Upper lobe of left lung (tissue), 6 donors: Measurements from ENCODE around the gene NHSL1. TPM values are rescaled to one million over a fixed set of nuclear protein-coding genes. Genes with fewer than 3 reads are reported as not detected.

ENCODE experiments used
- ATAC-seq, 2 donors: fragments of 200-7000 bp; cut with Tn5 transposase; one replicate each; pipeline ENCODE4 v1.9.1; 2022; ENCODE audit warnings: mild to moderate bottlenecking in 2 of 2, moderate library complexity in 2 of 2; ENCODE audit not compliant: low FRiP score in 2 of 2
- DNase-seq, 2 donors: peaks; one replicate each; pipeline ENCODE4 v3.0.0-alpha.2; 2019 to 2020
- H3K27ac ChIP-seq, 4 donors: fragments of 200-600 bp; sonication (generic); one replicate each; pipeline ENCODE4 v1.5.1; 2016 to 2019
- H3K27me3 ChIP-seq, 4 donors: fragments of 200-600 bp; sonication (generic); one replicate each; pipeline ENCODE4 v1.5.1; 2017 to 2019
- H3K36me3 ChIP-seq, 4 donors: fragments of 200-600 bp; sonication (generic); one replicate each; pipeline ENCODE4 v1.5.1; 2016 to 2019
- H3K4me1 ChIP-seq, 4 donors: fragments of 200-600 bp; sonication (generic); one replicate each; pipeline ENCODE4 v1.5.1; 2018 to 2019
- H3K4me3 ChIP-seq, 4 donors: fragments of 200-600 bp; sonication (generic); one replicate each; pipeline ENCODE4 v1.5.1; 2017 to 2019; ENCODE audit warnings: mild to moderate bottlenecking in 2 of 4, moderate library complexity in 1 of 4
- H3K9me3 ChIP-seq, 4 donors: fragments of 200-600 bp; sonication (generic); one replicate each; pipeline ENCODE4 v1.5.1; 2018 to 2019
- CTCF ChIP-seq, 6 experiments: fragments of 450-650 bp in 4 of 6; fragments of 200-600 bp in 2 of 6; sonication (generic) in 2 of 6; IDR thresholded peaks; one replicate each; pipeline ENCODE4 v1.5.1; 2016 to 2019; ENCODE audit warnings: antibody characterized with exemption in 6 of 6
- EP300 ChIP-seq, 4 donors: sonication (generic); formaldehyde crosslinking; IDR thresholded peaks; one replicate each; pipeline ENCODE4 v1.5.1; 2017; ENCODE audit warnings: antibody characterized with exemption in 4 of 4, control low read depth in 2 of 4
- POLR2A ChIP-seq, 4 donors: fragments of 450-650 bp; IDR thresholded peaks; one replicate each; pipeline ENCODE4 v1.5.1; 2016 to 2017; ENCODE audit warnings: antibody characterized with exemption in 4 of 4, mild to moderate bottlenecking in 2 of 4
- POLR2AphosphoS5 ChIP-seq, 2 donors: sonication (generic); formaldehyde crosslinking; IDR thresholded peaks; one replicate each; pipeline ENCODE4 v1.5.1; 2017; ENCODE audit warnings: antibody characterized with exemption in 2 of 2
- WGBS, 2 donors: methylation state at CpG; one replicate each; pipeline ENCODE4 v1.1.5; 2017 to 2018; 5-methylcytosine and 5-hydroxymethylcytosine counted together
- total RNA-seq, 6 donors: library from RNA; depleted of rRNA in 4 of 6; stranded (reverse); fragments of >200 nt in 4 of 6; gene quantifications; one replicate each; pipeline versions ENCODE4 v1.1.0 to v1.2.1, GENCODE V29; 2016 to 2021
- donor health status: DM: no; HTN: no; CAD: no; lungs with moderate emphysema.
- donor health status: DM: no; HTN: yes; CAD: no; lungs with severe emphysema.

NHSL1 gene
- total RNA-seq, 6 donors from 2014 or later: 37.3 to 80.2 (median 56.6) TPM

GRCh38 chr6:138484018-138484731, 15.1 kb downstream of the NHSL1 start:
- H3K4me3 ChIP-seq: no peak overlapping the region
- no peak overlapping the region for H3K27ac ChIP-seq
- ATAC-seq: no peak
- no peaks in the 10 kb centered on the region for H3K36me3 ChIP-seq
- peaks cover 0 to 4% (median 0%) of the 10 kb centered on the region in 4 donors for H3K4me1 ChIP-seq
- no peaks in the 10 kb centered on the region for H3K9me3 ChIP-seq
- TF ChIP-seq CTCF (IDR thresholded peaks at IDR 0.05) (no peak), POLR2AphosphoS5 (IDR thresholded peaks at IDR 0.05) (no peak), EP300 (IDR thresholded peaks at IDR 0.05) (no peak), POLR2A (IDR thresholded peaks at IDR 0.05) (no peak)
- H3K27me3 ChIP-seq: no peaks in the 10 kb centered on the region
- no peak for DNase-seq
- WGBS, 2 donors: 83 to 91% methylated on average over 3 of the region's 3 CpGs

GRCh38 chr6:138482816-138483215, 16.5 kb downstream of the NHSL1 start:
- DNase-seq: no peak
- H3K9me3 ChIP-seq: no peaks in the 10 kb centered on the region
- H3K27ac ChIP-seq: no peak overlapping the region
- H3K4me1 ChIP-seq: peaks cover 0 to 4% (median 0%) of the 10 kb centered on the region in 4 donors
- WGBS, 2 donors: 87 to 95% methylated on average over 3 of the region's 3 CpGs
- no peak for ATAC-seq
- no peak overlapping the region for H3K4me3 ChIP-seq
- H3K36me3 ChIP-seq: no peaks in the 10 kb centered on the region
- no peak for TF ChIP-seq POLR2AphosphoS5 (IDR thresholded peaks at IDR 0.05)
- TF ChIP-seq EP300 (IDR thresholded peaks at IDR 0.05): no peak
- no peak for TF ChIP-seq POLR2A (IDR thresholded peaks at IDR 0.05)
- no peak for TF ChIP-seq CTCF (IDR thresholded peaks at IDR 0.05)
- no peaks in the 10 kb centered on the region for H3K27me3 ChIP-seq

GRCh38 chr6:138480279-138480949, 18.9 kb downstream of the NHSL1 start:
- no peak for DNase-seq
- Histone ChIP-seq H3K9me3 (no peaks in the 10 kb centered on the region), H3K4me1 (peaks cover 0 to 4% (median 0%) of the 10 kb centered on the region in 4 donors), H3K36me3 (no peaks in the 10 kb centered on the region), H3K27ac (no peak overlapping the region), H3K4me3 (no peak overlapping the region), H3K27me3 (no peaks in the 10 kb centered on the region)
- TF ChIP-seq EP300 (IDR thresholded peaks at IDR 0.05) (no peak), POLR2AphosphoS5 (IDR thresholded peaks at IDR 0.05) (no peak), CTCF (IDR thresholded peaks at IDR 0.05) (no peak), POLR2A (IDR thresholded peaks at IDR 0.05) (no peak)
- WGBS, 2 donors: 70 to 82% methylated on average over 6 of the region's 6 CpGs
- no peak for ATAC-seq

DNA sequence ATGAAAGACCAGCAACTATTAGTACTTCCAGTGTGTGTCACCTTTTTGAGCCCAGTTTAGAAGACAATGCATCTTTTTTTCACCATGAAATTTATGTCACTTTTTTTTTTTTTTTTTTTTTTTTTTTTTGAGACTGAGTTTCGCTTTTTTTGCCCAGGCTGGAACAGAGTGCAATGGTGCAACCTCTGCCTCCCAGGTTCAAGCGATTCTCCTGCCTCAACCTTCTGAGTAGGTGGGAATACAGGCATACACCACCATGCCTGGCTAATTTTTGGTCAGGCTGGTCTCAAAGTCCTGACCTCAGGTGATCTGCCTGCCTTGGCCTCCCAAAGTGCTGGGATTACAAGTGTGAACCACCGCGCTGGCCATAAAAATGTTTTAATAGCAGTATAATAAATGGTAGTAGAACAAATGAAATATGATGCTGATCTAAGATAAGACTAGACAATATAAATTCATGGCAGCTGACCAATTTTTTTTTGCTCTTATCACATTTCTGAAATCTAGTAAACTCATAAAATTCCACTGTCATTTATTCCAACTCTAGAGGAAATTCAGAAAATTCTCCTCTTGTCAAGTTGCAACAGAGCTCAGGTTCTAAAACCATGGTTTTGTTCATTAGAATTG, 21.3 kb downstream of the NHSL1 start:
- H3K9me3 ChIP-seq: no peaks in the 10 kb centered on the region
- no peak for ATAC-seq
- TF ChIP-seq POLR2AphosphoS5 (IDR thresholded peaks at IDR 0.05): no peak
- no peak for TF ChIP-seq CTCF (IDR thresholded peaks at IDR 0.05)
- no peak for TF ChIP-seq POLR2A (IDR thresholded peaks at IDR 0.05)
- no peak for TF ChIP-seq EP300 (IDR thresholded peaks at IDR 0.05)
- H3K27me3 ChIP-seq: no peaks in the 10 kb centered on the region
- no peak for DNase-seq
- H3K36me3 ChIP-seq: no peaks in the 10 kb centered on the region
- 77 to 82% methylated on average over 4 of the region's 4 CpGs for WGBS, 2 donors
- no peak overlapping the region for H3K27ac ChIP-seq
- no peaks in the 10 kb centered on the region for H3K4me1 ChIP-seq
- no peak overlapping the region for H3K4me3 ChIP-seq
